ENCODE results near the gene NIPAL4.

Gene NIPAL4

GRCh38 chr5:157484768-157485167 is 24.8 kb downstream of the NIPAL4 start:
- TF ChIP-seq CTCF (IDR thresholded peaks at IDR 0.05; ENCODE audit: low read depth, low read length) = no peak
- peak; percentile 27 to 64 for DNase-seq (ENCODE audit: low read depth in 2 of 2)
- no peak overlapping the region for H3K4me3 ChIP-seq (replicated peaks in 1 of 2; ENCODE audit: low read depth in 2 of 2, low read length in 2 of 2)

DNA sequence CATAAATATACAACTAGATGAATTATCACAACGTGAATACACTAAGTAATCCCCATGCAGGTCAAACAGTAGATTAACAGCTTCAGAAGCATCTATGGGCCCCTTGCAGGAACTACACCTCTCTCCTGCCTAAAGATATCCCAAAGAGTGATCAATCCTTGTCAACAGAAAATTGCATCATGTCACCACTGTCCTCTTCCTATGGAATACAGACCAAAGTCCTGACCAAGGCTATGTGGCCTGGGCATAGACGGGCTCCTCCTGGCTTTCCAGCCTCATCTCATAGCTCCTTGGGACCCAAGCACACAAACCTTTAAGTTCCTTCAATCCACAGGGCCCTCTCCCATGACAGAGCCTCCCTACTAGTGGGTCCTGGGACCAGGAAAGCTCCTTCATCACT is 25.3 kb downstream of the NIPAL4 start:
- TF ChIP-seq CTCF (IDR thresholded peaks at IDR 0.05; ENCODE audit: low read depth, low read length) = no peak
- no peak for DNase-seq (ENCODE audit: low read depth in 2 of 2)
- H3K4me3 ChIP-seq (replicated peaks in 1 of 2; ENCODE audit: low read depth in 2 of 2, low read length in 2 of 2) = no peak overlapping the region

DNA sequence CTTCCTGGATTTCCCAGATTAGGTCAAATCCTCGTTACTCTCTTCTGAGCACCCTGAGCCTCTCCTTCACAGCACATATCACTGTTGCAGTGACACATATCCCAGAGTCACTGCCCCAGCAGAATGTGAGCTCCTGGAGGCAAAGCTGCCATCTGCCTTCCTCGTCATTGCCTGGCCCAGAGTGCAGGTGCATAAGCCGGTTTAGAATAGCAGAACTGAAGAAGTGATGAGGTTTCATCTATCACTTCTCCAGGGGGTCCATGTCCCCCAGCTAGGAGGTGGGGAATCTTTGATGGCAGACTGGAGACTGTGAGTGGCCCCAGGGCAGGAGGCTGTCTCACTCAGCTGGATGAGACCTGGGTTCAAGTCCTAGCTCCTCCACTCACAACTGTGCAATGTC is 25.8 kb downstream of the NIPAL4 start:
- no peak for DNase-seq (ENCODE audit: low read depth in 2 of 2)
- no peak for TF ChIP-seq CTCF (IDR thresholded peaks at IDR 0.05; ENCODE audit: low read depth, low read length)

GRCh38 chr5:157486221-157486681 is 26.2 kb downstream of the NIPAL4 start:
- no peak for DNase-seq (ENCODE audit: low read depth in 2 of 2)
- no peak for TF ChIP-seq CTCF (IDR thresholded peaks at IDR 0.05; ENCODE audit: low read depth, low read length)
- H3K4me3 ChIP-seq (replicated peaks in 1 of 2; ENCODE audit: low read depth in 2 of 2, low read length in 2 of 2) = no peak overlapping the region

More for the DNA sequence above, 25.8 kb downstream of the NIPAL4 start:
- no peak overlapping the region for H3K4me3 ChIP-seq (replicated peaks in 1 of 2; ENCODE audit: low read depth in 2 of 2, low read length in 2 of 2)

- H3K4me3 ChIP-seq (replicated peaks in 1 of 2; ENCODE audit: low read depth in 2 of 2, low read length in 2 of 2) = no peak overlapping the region
- no peak for DNase-seq (ENCODE audit: low read depth in 2 of 2)
- no peak for TF ChIP-seq CTCF (IDR thresholded peaks at IDR 0.05; ENCODE audit: low read depth, low read length)
Measured at GRCh38 chr5:157486861-157487260, 26.8 kb downstream of the NIPAL4 start.

GRCh38 chr5:157487358-157487757 is 27.3 kb downstream of the NIPAL4 start:
- H3K4me3 ChIP-seq (replicated peaks in 1 of 2; ENCODE audit: low read depth in 2 of 2, low read length in 2 of 2) = no peak overlapping the region
- no peak for TF ChIP-seq CTCF (IDR thresholded peaks at IDR 0.05; ENCODE audit: low read depth, low read length)
- no peak for DNase-seq (ENCODE audit: low read depth in 2 of 2)

DNA sequence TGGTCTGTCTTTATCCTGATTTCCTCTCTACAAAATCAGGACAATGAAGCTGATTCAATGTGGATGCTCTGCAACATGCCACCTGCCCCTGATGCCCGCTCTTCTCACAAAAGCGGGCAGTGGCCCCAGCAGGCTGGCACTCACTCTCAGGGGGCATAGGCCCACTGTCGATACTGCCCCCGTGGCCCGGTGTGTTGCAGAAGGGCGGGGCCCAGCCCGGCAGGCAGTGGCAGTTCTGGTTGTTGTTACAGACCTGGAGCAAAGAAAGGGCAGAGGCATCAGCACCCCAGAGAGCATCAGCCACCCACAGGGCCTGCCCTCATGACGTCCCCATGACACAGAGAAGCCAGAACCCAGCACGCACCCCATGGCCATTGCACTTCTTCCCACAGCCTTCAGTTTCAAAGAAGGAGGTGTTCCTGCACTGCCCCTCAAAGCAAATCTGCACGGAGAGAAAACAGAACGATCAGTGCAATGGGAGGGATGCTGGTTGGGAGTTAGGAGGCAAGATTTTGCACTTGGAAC is 31.5 kb downstream of the NIPAL4 start:
- TF ChIP-seq CTCF (IDR thresholded peaks at IDR 0.05; ENCODE audit: low read depth, low read length) = no peak
- DNase-seq (ENCODE audit: low read depth in 2 of 2) = no peak
- H3K4me3 ChIP-seq (replicated peaks in 1 of 2; ENCODE audit: low read depth in 2 of 2, low read length in 2 of 2) = no peak overlapping the region

Data from cardiac fibroblast (primary cell).